Body of pancreas (tissue), 4 donors: Measurements from ENCODE around the gene LIPH.
A peak's percentile ranks its signal among the peaks of the same experiment; 100 is the strongest.

Source experiments
- CTCF ChIP-seq, 7 experiments: fragments of 450-650 bp in 4 of 7; fragments of 200-600 bp in 3 of 7; sonication (generic) in 3 of 7; IDR thresholded peaks; one replicate each; pipeline ENCODE4 v1.5.1; 2016 to 2019; ENCODE audit warnings: antibody characterized with exemption in 7 of 7
- POLR2A ChIP-seq, 3 donors: fragments of 450-650 bp; IDR thresholded peaks; one replicate each; pipeline ENCODE4 v1.6.1; 2016; ENCODE audit warnings: antibody characterized with exemption in 3 of 3, mild to moderate bottlenecking in 2 of 3

DNA sequence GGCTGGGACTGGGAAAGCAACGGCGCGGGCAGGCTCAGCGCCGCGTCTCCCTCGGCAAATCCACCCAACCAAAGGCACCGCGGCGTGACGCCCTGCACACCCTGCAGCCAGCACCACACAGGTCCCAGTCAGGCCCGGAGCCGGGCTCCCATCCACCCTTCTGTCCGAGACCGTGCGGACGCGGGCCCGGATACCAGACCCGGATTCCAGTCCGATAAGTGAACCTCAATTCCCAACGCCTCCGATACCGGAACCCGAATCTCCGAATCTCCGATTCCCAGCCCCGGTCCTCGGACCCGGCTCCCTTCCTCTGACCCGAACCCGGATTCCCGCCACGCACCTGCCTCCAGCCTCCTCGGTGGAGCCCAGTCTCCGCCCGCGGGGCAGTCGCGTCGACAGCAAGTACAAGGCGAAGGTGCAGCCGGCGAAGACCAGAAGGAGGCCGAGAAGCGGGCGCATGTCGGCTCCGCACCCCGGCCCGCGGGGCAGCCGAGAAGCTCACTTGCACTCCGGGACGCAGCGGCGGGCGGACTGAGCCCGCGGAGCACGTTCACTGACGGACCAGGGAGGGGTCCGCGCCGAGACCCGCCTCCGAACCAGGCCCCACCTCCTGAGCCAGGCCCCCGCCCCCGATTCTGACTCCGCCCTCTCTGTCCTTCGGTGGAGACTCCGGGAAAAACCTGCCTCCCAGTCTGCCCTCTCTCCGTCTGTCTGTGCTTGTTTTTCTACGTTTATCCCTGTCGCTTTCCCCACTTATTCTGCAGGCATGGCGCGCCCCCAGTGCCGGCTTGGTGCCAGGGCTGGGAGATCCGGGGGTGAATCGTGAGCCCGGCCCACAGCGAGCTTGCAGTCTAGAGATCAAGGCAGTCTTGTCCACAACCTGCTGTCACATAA, 53.6 kb downstream of the LIPH start, which contains the start of gene TMEM41A:
- peak; percentile 90 to 95 (median 95) for TF ChIP-seq POLR2A (IDR thresholded peaks at IDR 0.05)
- peak in 2 of 7 experiments; percentile 1 to 8 for TF ChIP-seq CTCF (IDR thresholded peaks at IDR 0.05)
